HK-2 (cell line): ENCODE measurements around the gene MCF2L2.
A peak's percentile ranks its signal among the peaks of the same experiment; 100 is the strongest.
"Not testable (repeated sequence)": the region's sequence is repeated elsewhere in the genome, so short reads cannot be mapped to it uniquely, and the experiment has no call there.

Source experiments
- DNase-seq: peaks from one replicate; pipeline ENCODE4 v3.0.0-alpha.2; 2018; ENCODE audit not compliant: unreplicated experiment

MCF2L2 gene

GRCh38 chr3:183396662-183397391, 31.6 kb downstream of the MCF2L2 start:
- no peak for DNase-seq

- DNase-seq = no peak
These were observed 34.3 kb downstream of the MCF2L2 start for GRCh38 chr3:183394150-183394549.

DNA sequence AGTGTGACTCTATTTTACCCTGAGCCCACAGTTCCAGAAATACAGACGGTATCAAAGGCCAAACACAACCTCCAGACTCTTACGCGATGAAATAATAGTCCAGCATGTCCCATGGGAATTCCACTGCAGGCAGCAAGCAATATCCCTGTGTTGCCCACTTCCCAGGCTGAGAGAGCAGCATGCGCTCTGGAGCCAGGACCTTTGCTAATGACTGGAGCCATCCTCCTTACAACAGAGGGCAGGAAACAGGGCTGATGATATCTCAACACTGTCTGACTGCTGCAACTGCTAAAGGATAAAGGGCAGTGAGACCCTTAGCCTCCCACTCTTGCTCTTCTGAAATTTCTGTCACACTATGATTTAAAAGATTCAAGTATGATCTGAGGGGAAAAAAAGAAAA, 34.8 kb downstream of the MCF2L2 start:
- no peak for DNase-seq

GRCh38 chr3:183392186-183393034, 36.0 kb downstream of the MCF2L2 start:
- DNase-seq = no peak

GRCh38 chr3:183391460-183391859, 37.0 kb downstream of the MCF2L2 start:
- no peak for DNase-seq

GRCh38 chr3:183390844-183391243, 37.6 kb downstream of the MCF2L2 start:
- DNase-seq = no peak

GRCh38 chr3:183388213-183388895, 40.1 kb downstream of the MCF2L2 start:
- DNase-seq = no peak

- no peak for DNase-seq
These were observed 40.6 kb downstream of the MCF2L2 start for GRCh38 chr3:183387797-183388196.

DNA sequence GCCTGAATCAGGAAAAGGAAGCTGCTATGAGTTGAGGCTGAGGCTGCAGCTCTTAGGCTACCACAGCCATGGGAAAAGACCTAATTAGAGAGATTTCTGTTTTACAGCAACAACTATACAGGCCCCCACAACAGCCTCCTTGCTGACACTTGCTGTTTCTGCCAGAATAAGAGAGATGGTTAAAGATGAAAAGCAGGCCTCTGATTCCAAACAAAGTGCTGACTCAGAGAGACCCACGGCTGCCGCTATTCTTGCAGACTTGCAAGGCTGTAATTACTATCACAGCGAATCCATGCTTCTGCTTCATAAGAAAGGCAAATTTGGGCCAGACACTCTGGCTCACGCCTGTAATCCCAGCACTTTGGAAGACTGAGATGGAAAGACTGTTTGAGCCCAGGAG, 41.8 kb downstream of the MCF2L2 start:
- no peak for DNase-seq

DNA sequence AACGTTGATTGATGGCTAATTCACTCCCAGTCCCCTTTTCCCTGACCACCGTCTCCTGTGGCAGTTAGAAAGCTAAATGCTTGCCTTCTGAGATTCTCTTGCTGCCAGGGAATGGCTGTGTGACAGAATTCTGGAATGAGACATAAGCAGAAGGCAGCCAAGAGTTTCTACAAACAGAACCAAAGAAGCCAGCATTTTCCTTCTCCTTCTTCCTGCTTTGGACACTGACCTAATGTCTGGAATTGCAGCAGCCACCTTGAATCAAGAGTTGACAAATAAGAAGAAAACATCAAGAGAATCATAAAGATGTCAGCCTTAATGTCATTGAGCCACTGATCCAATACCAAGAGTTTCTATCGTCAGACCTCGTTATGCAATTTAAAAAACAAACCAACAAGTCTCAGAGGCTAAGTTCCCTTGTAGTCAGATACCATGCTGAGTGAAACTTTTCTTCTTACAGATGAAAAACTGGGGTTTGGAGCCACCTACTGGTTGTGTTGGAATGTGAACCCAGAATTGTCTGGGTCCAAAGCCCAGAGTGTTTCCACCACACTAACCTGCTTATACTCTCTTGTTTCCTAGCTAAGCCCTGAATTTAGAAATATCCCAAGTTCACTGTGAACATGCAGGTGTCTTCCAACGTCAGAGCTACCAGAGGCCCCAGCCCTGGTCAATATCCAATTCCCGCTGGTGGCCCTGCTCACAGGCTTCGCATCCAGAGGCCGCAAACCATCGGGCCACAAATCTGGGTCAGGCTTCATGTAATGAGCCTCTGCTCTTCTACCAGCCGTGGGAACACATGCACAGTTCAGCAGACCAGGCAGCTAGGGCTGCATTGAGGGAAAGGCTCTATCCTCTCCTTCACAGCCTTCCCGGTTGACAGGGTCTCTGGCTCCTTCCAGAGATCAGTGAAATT, 42.5 kb downstream of the MCF2L2 start:
- DNase-seq = peak; percentile 44

DNA sequence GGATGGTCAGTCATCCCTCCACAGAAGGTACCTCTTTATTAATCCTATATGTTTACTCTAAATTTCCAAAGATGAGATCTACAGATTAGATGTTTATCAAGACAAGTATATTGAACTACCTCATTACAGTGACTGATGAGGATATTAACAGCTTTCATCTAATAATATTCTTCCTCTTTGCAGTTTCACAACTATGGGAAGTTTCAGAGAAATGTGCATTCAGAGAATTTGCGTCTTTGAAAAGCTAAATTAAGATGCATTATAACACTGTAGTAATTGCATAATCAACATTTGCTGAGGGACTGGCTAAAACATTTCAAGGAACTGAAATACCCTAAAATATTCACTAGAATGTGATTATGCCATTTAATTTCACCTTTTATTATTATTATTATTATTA, 46.7 kb downstream of the MCF2L2 start:
- DNase-seq = no peak

- DNase-seq = no peak
These were observed 47.2 kb downstream of the MCF2L2 start for GRCh38 chr3:183381179-183381578.

- no peak for DNase-seq
These were observed 49.5 kb downstream of the MCF2L2 start for GRCh38 chr3:183378951-183379350.

DNA sequence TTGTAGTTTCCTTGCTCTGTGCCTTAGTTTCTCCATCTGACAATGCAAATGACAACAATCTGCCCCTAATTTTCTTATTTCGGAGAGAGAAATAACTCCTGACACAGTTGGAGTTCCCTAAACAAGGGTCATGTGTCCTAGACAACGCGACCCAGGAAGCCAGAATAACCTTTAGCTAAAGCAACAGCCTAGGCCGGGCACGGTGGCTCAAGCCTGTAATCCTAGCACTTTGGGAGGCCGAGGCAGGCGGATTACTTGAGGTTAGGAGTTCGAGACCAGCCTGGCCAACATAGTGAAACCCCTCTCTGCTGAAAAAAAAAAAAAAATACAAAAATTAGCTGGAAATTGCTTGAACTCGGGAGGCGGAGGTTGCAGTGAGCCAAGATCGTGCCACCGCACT, 49.9 kb downstream of the MCF2L2 start:
- DNase-seq = no peak

GRCh38 chr3:183378008-183378407, 50.4 kb downstream of the MCF2L2 start:
- no peak for DNase-seq

GRCh38 chr3:183377307-183377959, 51.0 kb downstream of the MCF2L2 start:
- DNase-seq = no peak

DNA sequence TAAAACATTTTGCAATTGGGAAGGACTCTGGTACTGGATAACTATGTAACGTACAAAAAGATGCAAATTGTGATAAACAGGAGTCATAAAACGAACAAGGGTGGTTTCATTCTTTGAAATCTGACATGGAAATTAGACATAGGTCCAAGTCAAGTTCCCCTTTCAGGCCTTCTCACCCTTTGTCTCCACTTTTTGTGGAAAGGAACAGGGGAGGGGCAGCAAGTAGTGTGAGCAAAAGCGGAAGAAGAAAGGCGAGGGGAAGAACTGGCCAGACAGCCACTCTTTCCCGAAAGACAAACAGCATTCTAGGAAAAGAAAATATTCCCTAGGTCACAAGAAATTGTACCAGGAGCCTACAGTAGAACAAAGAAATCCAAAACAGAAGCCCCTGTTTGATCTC, 52.6 kb downstream of the MCF2L2 start:
- DNase-seq = no peak

DNA sequence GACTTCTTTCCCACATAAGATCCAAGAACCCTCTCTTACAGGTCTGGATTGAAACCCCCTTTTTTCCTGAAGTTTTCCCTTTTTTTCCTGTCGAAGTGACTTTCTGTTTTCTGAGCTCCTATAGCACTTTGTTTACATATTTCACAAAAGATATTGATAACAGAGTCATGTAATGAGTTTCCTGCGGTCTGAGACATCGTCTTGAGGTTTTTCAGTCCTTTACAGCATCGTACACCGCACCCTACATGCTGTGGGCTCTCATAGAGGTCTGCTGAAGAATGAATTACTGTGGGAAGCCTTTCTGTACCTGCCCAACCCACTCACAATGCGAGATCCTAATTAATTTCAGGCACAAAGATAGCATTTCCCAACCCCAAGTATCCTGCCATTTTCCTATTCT, 53.1 kb downstream of the MCF2L2 start:
- DNase-seq = no peak

DNA sequence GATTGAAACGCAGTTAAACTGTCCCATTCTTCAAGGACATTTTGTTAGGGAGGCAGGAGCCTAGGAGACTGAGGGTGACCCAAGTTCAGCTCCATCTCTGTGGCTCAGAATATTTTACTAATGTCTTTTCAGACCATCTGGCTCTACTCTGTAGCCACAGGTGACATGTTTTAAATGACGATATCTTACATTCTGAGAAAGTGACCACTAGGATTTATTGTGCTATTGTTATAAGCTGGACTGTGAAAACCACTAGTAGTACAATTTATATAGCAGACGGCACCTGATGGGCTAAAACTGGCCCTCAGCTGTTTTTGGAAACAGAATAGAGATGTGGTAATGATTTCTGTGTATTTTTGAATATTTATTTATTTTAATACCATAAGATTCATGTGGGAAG, 55.5 kb downstream of the MCF2L2 start:
- no peak for DNase-seq

DNA sequence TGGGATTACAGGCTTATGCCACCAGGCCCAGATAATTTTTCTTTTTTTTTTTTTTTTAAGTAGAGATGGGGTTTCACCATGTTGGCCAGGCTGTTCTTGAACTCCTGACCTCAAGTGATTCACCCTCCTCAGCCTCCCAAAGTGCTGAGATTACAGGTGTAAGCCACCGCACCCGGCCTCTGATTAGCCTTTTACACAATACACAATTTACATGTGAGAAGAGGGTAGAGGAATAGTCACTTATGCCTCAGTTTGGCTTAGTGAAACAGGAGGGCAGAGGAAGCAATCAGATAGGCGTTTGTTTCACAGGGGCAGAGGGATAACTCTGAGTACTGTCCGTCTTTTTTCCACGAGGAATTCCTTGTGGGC, 56.8 kb downstream of the MCF2L2 start:
- not testable (repeated sequence) for DNase-seq

DNA sequence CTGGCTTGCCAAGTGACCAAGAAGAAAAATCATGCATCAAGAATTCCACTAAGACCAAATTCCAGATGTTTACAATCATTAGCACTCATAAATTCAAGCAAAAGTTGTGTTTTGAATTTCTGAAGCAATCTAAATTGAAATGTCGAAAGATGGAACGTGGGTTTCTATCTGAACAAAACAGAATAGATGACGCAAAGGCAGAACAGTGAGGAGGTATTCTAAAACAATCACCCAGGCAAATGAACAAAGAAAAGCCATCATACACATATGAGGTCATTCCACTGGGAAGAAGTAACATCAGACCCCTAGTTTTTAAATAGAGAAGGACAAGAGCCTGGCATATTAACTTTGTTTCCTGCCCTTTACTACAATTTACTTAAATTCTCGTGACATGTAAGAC, 58.0 kb downstream of the MCF2L2 start:
- DNase-seq = no peak
